ENCODE measurements around the gene GPNMB.

- no peak for TF ChIP-seq ZNF292 (tag by site-specific recombination; IDR thresholded peaks at IDR 0.05; ENCODE audit: borderline replicate concordance, low read depth)
- no peak for TF ChIP-seq CTCF (tag by site-specific recombination; IDR thresholded peaks at IDR 0.05)
- TF ChIP-seq ZNF16 (tag by site-specific recombination; IDR thresholded peaks at IDR 0.05; ENCODE audit: low read depth), result no peak
- TF ChIP-seq ZNF350 (tag by site-specific recombination; IDR thresholded peaks at IDR 0.05), result no peak
- TF ChIP-seq SP2 (tag by site-specific recombination; IDR thresholded peaks at IDR 0.05), result no peak
- no peak for TF ChIP-seq ZNF274 (IDR thresholded peaks at IDR 0.05; ENCODE audit: low read length)
- no peak for TF ChIP-seq ZNF274 (tag by site-specific recombination; IDR thresholded peaks at IDR 0.05; ENCODE audit: borderline replicate concordance)
- TF ChIP-seq ZNF140 (tag by site-specific recombination; IDR thresholded peaks at IDR 0.05), result no peak
- no peak for TF ChIP-seq ZEB2 (tag by site-specific recombination; IDR thresholded peaks at IDR 0.05)
- no peak for TF ChIP-seq ZBTB26 (tag by site-specific recombination; optimal IDR thresholded peaks at IDR 0.05)
- TF ChIP-seq RBAK (tag by site-specific recombination; IDR thresholded peaks at IDR 0.05), result no peak
- TF ChIP-seq ZNF549 (tag by site-specific recombination; IDR thresholded peaks at IDR 0.05), result no peak
- TF ChIP-seq REST (tag by site-specific recombination; IDR thresholded peaks at IDR 0.05), result no peak
- TF ChIP-seq ATF2 (tag by site-specific recombination; IDR thresholded peaks at IDR 0.05; ENCODE audit: low read depth), result no peak
- TF ChIP-seq ZBTB1 (tag by site-specific recombination; IDR thresholded peaks at IDR 0.05), result no peak
These were observed 29.8 kb downstream of the GPNMB start for GRCh38 chr7:23276376-23276775.

Measured in HEK293 (cell line).